HS-27A (cell line): ENCODE data around the gene CYTH1.

Source experiments
- DNase-seq: peaks from one replicate; pipeline ENCODE4 v3.0.0-alpha.2; 2012; ENCODE audit warnings: low read depth, missing footprints

CYTH1 gene, protein sequence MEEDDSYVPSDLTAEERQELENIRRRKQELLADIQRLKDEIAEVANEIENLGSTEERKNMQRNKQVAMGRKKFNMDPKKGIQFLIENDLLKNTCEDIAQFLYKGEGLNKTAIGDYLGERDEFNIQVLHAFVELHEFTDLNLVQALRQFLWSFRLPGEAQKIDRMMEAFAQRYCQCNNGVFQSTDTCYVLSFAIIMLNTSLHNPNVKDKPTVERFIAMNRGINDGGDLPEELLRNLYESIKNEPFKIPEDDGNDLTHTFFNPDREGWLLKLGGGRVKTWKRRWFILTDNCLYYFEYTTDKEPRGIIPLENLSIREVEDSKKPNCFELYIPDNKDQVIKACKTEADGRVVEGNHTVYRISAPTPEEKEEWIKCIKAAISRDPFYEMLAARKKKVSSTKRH

DNA sequence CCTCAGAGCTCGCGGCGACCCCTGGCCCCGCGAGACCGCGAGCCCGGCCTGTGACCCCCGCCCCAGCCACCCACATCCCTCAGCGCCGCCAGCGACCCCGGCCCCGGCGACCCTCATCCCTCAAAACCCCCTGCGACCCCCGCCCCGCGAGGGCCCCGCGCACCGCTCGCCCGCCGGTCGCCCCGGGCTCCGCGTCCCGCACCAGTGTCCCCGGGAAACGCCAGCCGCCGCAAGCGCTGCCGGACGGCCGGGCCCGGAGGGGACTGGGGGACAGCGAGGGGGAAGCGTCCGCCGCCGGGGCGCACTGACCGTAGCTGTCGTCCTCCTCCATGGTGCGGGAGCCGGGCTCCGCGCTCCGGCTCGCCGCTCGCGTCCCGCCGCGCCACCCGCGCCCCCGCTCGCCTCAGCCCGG, at the start of gene CYTH1:
Gene CYTH1 (minus strand): TSS at position 381 of the 412 bp plus-strand sequence. CDS start 50 bp downstream, at position 331.
- peak; percentile 2 for DNase-seq

DNA sequence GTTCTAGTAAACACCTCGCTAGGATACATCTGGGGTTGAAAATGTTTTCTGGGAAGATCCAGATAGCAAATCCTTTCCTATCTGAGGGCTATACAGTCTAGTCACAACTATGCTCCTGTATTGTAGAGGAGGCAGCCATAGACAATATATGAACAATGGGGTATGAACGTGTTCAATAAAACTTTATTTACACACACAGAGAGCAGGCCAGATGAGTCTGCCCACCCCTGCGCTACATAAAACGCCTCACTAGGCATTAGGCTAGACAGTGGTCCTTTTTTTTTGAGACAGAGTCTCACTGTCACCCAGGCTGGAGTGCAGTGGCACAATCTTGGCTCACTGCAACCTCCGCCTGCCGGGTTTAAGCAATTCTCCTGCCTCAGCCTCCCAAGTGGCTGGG, 47.4 kb upstream of the CYTH1 start:
- no peak for DNase-seq

DNA sequence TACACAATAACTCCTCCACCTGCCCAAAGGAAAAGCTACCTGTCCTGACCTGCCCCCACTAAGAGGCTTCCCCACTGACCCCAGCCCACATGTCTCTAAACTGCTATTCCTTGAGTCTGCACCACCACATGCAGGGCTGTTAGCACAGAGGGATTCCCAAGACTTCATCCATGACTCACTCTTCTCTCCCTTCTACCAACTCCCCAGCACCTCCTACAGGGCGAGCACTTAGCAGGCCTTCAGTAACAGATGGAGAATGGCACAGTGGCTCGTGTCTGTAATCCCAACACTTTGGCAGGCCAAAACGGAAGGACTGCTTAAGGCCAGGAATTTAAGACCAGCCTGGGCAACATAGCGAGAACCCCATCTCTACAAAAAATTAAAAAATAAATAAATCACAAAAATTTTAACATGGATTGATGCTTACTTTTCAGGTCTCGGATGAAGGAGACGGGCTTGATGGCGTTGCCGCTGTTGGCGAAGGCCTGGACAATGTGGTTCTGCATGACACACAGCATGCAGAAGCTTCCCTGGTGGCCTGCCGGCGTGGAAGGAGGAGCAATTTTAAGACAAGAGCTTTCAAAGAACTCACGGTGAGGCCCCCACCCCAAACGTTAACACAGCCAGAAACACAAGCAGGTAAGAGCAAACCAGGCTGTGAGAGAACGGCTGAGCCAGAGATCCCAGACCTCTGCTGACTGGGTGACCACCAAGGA, 46.6 kb upstream of the CYTH1 start:
- DNase-seq, result no peak

DNA sequence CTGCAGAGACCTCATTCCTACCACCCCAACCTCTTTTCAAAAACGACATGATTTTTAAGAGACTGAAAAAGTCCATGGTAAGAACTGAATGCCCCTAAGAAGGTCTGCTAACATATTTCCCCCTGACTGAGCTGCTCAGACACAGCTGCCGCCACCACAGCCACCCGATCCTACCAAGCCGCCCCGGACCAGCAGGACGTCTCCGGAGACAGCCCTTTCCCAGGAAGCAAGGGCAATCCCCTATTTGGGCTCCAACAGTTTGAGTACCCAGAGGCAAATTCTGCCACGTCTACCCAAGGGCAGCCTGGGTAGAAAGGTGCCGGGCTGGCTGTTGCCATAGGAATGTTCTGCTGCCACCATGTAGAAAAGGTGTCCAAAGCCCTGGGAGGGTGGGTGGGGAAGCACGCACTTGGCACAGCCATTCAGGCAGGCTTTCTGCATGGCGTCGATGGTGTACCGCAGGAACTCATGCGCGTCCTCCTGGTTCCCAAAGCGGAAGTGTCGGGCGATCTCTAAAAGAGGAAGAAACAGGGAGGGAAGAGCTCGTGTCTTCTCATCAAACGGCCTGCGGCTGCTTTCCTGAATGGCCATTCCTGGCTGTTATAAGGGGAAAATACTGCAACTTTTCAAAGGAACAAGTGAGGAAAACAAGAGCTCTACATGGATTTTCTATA, 44.9 kb upstream of the CYTH1 start:
- DNase-seq, result no peak

DNA sequence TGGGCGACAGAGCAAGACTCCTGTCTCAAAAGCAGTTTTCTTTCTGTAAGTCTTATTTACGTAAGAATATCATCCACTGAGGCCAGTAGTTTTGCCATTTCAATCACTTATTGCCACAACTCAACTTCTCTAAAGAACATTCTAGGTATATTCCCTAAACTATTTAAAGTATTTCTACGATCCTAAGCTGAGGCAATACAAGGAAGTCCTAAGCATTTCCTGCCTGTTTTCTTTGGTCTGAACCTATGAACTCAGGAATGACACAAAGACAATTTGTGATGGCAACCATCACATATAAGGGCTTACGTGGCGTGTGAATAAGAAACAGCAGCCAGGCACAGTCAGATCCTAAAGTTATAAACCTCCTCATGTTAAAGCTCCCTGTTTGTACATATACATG, 44.3 kb upstream of the CYTH1 start:
- no peak for DNase-seq

DNA sequence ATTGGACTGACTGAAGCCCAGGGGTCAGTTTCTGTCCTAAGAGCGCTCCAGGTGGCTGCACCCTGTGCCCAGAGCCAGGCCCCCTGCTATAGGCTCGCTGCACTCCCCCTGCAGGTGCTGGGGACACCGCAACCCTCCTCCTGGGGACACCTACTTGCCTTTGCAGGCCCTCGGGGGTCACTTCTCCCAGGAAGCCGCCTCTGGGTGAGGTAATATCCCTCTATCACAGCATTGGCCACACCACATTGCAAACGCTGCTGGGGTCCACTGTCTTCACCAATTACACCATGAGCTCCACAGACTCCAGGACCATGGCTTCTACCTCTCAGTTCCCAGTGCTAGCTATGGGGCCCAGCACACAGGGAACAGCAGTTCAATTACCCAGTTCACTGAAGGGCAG, 43.6 kb upstream of the CYTH1 start:
- no peak for DNase-seq

DNA sequence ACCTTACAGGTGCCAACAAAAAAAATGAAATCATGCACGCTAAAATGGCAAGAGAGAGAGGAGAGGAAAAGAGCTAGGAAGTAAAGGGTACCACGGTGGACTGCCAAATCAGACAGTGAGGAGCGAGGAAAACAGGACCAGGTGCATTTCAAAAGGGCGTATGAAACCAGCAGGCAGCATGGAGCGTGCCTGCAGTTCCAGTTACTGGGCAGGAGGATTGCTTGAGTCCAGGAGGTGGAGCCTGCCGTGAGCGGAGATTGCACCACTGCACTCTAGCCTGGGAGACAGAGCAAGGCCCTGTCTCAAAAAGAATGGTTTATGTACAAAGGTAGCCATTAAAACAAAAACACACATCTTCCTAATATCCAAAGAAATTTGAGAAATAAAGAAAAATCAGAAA, 42.2 kb upstream of the CYTH1 start:
- DNase-seq, result no peak

DNA sequence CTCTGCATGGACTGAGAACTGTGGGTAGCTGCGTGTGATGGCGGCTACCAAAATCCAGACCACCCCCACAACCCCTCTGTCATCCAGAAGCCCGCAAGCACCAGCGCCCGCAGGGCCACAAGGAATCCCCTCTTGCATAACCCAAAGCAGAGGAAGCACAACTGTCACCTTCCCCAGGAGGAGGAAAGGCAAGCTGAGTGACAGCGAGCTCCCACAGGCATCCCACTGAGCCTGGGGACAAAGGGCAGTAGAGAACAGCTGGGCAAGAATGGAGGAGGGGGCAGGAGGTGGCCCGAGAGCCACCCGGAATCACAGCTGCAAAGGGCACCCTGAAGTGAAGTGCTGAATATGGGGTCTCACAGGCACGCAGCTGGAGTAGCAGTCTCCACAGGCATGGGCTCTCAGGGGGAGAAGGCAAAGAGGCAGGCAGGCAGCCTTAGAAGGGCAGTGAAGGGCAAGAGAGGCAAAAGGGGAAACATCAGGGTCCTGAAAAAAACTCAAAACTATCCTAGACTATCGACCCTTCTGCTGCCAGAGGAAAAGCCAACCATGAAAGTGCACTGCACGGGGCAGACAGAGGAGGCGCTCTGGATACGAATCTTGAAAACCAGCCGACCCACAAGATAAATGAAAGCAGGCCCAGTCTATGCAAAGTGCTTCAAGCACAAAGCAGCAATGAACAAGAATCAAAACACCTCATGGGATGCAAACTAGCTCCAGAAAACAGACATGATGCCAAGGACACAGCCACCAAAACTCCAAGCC, 41.4 kb upstream of the CYTH1 start:
- DNase-seq, result no peak

DNA sequence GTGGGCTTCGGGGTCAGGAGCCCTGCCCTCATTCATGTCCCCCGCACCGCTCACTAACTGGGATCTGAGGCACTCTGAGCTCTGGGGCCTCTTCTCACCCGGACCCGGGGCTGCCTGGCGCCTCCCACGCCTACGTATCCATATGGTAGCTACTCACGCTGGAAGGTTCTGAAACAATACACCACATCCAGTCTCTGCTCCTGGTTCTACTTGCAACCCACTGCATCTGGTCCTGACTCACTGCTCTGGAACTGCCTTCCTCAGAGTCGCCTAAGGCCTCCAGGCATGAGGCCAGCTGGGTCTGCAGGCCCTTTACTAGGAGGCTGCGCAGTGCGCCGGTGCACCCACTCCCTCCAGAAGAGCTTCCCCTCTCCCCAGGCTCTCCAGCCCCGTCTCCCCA, 40.5 kb upstream of the CYTH1 start:
- DNase-seq, result no peak

DNA sequence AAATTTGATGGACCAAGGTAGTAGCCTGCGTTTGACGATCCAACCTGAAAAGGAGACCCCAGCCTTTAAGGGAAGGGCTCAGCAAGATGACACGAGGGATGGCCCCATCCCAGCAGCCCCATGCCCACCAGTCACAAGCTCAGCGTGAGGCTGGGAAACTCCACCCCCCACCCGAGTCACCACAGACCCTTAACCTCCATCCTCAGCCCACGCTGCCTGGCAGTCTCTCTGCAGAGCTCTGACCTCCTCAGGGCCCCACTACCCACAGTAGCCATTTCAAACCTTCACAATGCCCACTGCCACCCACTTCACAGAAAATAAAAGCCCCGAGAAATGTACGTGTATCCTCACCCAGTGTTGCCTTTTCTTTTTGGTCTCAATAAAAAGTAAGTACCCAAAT, 39.9 kb upstream of the CYTH1 start:
- no peak for DNase-seq

DNA sequence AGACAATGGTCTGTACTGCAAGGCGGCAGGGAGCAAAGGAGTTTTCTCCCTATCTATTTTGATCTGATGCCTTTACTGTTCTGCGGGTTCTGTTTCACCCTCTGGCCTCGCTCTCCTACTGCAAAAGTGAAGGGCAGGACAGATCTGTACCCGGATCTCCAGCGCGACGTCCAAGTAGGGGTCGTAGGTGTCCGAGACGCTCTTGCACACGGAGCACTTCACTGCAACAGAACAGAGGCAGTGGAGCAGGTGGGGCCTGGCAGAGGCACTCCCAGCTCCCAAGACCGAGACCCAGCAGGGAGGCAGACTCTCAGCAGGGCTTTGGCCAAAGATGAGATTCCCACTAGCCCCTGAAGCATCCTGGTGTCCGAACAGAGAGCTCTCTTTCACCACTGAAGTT, 38.8 kb upstream of the CYTH1 start:
- no peak for DNase-seq

DNA sequence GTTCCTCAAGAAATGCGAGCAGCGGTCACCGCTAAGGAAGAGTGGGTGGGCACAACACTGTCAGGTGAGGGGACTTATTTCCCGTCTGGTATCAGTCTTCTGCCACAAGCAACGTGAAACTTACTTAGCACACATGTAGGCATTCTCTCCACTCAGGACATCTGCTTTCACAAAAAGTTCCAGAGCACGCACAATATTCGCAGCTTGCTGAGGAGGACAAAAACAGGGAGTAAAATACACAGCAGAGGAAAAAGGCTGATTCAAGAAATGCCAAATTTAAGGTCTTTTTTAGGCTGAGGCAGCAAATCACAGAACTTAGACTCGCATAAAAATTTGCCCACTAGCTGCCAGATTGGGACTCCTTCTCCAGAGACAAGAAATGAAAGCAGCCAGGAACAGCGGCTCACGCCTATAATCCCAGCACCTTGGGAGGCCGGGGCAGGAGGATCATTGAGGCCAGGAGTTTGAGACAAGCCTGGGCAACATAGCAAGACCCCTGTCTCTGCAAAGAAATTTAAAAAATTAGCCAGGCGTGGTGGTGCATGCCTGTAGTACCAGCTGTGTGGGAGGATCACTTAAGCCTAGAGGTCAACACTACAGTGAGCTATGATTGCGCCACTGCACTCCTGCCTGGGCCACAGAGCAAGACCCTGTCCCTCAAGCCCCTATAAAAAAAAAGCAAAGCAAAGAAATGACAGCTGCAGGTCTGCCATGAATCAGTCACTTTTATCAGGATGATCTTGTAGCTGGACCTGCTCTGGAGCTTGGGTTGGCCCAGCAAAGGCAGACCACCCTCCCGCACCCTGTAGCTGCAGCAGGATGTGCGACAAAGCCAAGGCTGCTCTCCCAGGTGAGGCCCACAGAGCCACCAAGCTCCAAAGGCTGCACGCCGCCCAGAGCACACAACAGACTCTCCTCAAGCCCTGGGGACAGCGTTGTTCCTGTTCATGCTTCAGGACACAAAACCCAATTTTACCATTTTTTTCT, 38.0 kb upstream of the CYTH1 start:
- no peak for DNase-seq

DNA sequence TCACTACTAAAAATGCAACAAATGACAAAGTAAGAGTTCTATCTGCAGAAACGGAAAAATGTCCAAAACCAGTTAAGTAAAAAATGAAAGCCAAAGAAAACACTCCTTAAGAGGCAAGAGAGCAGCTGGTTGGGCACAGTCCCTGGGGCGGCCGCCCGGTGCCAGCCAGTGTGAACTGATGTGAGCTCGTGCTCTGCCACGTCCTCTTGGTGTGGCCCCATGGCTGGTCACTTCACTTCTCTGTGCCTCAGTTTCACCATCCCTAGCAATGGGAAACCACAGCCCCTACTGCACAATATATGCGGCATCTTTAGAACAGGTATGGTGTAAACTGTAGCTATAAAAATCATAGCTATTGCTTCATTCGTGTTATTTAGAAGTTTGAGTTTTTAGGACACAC, 37.3 kb upstream of the CYTH1 start:
- no peak for DNase-seq

DNA sequence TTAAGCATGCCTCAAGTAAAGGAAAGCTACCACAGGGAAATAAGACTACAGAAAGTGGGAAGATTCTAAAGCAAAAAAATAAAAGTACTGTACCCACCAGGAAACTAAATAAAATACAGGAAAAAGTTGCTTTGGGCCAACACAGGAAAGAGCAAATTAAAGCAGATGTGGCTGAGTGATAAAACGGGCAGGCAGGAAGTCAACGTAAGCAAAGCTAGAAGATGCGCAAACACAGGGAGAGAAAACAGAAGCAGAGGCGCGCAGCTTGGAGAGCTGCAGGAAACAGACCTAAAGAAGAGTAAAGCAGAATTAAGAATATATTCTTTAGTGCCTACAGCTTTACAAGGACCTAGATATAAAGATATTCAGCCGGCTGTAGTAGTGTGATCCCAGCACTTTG, 36.9 kb upstream of the CYTH1 start:
- no peak for DNase-seq

DNA sequence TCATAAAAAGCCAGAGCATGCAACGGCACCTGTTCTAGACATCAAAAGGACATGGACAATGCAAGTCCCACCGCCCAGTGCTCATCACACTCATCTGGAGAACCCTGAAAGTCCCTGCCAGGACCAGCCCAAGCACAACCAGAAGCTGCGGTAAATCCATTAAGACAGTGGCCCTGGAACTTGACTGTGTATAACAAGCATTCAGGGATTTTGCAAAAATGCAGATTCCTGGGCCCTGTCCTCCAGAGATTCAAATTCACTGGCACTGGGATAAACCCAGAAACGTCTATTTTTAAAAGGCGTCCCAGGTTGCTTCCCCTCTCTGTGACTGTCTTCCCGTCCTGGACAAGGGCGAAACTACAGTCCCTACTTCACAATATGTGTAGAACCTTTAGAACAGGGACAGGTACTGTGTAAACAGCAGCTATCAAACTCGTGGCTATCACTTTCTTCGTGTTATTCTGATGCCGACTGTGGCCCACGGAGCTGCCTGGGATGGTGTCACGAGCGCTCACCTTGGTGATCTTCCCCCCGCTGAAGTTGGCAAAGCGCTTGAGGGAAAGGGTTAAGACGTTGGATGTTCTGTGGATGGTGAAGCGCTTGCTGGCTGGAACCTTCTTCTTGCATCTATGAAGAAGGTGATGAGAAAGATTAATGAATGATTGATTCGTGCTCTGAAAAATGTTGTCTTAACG, 36.2 kb upstream of the CYTH1 start:
- DNase-seq, result no peak

DNA sequence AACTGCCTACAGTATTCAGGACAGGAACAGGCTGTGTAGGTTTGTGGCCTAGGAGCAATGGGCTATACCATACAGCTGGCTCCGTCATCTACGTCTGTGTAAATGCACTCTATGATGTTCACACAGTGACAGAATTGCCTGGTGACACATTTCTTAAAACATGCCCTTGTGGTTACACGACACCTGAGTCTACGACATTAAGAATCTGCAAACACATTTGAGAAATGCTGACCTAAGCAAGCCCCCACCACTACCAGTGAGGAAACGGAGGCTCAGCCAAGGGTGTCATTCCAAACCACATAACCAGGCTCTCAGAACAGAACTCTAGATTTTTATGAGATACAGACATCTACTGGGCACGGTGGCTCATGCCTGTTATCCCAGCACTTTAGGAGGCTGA, 35.0 kb upstream of the CYTH1 start:
- no peak for DNase-seq

DNA sequence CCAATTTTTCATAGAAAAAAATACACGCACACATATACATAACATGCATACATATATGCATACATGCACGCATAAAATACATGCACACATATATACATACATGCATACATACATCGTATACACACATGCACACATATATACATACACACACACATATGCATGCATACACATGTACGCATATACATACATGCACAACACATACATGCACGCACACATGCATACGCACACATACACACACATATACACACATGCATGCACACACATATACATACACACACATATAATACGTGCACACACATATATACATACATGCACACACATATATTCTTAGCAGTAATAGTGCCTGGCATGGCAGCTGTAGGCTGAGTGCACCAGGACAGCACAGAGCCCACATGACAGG, 33.6 kb upstream of the CYTH1 start:
- DNase-seq, result no peak

DNA sequence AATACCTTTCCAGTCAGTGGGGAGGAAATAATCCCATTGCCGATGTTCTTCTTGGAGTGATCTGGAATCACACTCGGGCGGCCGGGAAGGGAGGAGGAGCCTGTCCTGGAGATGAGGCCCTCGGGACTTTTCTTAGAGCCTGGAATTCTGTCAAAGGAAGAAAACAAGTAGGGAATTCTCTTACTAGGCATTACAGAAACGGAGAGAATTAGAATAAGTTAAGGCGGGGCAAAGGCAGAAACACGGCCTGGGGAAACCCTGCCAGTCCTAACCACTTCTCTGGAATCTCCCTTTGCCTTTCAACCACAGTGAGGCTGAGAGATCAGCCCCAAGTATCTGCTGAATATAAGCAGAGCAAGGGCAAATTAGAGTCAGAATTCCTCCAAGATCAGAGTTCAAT, 30.8 kb upstream of the CYTH1 start:
- no peak for DNase-seq

DNA sequence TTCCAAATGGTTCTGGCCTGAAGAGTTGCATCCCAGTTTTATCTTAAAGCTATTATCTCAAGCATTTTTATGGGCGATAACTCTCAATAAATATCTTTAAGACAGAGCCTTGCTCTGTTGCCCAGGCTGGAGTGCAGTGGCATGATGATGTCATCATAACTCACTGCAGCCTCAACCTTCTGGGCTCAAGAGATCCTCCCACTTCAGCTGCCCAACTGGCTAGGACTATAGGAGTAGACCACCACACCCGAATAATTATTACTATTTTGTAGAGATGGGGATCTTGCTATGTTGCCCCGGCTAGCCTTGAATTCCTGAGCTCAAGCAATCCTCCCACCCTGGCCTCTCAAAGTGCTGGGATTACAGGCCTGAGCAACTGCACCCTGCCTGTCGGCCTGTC, 26.1 kb upstream of the CYTH1 start:
- DNase-seq, result no peak

DNA sequence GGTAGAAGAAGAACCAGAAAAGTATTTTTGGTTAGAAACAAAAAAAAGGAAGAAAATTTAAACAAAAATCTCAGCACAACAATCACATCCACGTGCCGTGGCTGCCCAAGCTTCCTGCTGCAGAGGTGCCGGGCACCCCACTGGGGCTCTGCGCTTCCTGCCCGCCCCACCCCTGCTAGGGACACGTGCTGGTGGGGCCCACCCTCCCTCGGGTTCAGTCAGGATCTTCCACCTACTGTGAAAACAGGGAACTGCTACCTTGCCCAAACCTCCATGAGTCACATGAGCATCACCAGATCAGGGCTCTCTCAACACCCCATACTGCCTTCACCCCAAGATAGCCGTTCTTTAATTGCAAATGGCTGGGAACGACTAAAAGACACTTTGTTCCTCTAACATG, 24.4 kb upstream of the CYTH1 start:
- no peak for DNase-seq

DNA sequence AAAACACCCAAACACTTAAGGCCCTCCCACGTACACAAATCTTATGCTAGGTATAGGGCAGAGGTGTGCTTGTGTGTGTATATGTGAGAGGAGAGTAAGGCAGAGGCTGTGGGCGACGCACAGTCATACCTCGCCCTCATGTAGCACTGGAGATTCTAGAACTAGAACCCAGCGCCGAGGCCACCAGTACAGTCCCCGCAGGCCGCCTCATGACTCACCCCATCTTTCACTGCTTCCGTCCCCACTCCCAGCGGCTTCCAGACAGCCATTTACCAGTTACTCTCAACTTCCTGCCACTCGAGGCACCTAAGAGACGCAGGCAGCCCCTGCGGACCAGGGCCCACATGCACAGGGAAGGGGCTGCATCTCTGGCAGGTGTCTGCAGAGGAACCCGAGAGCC, 23.2 kb upstream of the CYTH1 start:
- no peak for DNase-seq
